Measurements from ENCODE around the gene PPIH. TPM values are rescaled to one million over a fixed set of nuclear protein-coding genes. Genes with fewer than 3 reads are reported as not detected.
"Not testable (repeated sequence)": the region's sequence is repeated elsewhere in the genome, so short reads cannot be mapped to it uniquely, and the experiment has no call there.

Gene PPIH
- polyA plus RNA-seq, 1 experiment = 36.1 TPM

DNA sequence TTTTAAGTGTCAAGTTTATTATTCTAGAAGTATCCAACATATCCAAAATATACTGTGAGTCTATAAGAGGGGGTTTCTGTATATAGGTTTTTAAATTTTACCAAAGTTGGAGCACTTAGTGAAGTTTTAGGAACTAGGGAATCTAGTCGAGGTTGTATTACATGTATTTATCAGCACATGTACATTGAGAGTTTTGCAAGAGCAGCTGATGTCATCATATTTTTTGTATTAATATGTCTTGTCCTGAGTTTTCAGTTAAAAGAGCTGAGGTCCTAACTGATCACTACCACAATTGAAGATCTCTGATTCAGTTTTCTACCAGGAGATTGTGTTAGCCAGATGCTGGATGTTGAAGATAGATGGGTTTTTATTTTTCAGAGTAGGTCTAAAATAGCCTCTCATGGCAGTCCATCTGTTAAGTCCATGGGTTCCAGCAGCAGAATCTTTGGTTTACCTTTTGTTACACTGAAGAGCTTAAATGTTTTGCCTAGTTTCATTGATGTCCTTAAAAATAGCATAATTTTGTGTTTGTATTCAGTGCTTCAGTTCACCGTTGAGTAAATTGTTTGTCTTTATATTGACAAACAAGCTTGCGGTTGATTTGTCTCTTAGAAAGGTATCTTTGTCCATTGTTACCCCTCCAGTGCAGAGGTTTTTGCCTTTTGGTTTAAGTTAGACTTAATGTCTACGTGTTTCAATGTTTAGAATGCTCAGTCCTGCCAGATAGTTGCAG is 40.0 kb downstream of the PPIH start:
- CTCF ChIA-PET = interaction anchor here (1.0 kb wide), 1 partner anchor 9 kb away, joined by 3 read pairs; no protein-coding TSS in a partner anchor
- DNase-seq (ENCODE audit: low read depth, low spot score) = no peak
- no peaks in the 10 kb centered on the region for H3K27me3 ChIP-seq (ENCODE audit: control insufficient read depth, insufficient read depth, low read length)
- H3K4me3 ChIP-seq (ENCODE audit: low read depth, low read length) = no peak overlapping the region
- POLR2A ChIA-PET = interaction anchor here (0.8 kb wide), 1 partner anchor 16 kb away, joined by 3 read pairs; the partner anchor contains the start of gene YBX1
- no peaks in the 10 kb centered on the region for H3K9me3 ChIP-seq (ENCODE audit: control insufficient read depth, insufficient read depth, low read length)
- TF ChIP-seq CTCF (IDR thresholded peaks at IDR 0.05; ENCODE audit: low read depth, low read length) = no peak
- no peak overlapping the region for H3K27ac ChIP-seq (ENCODE audit: low read depth, low read length)

DNA sequence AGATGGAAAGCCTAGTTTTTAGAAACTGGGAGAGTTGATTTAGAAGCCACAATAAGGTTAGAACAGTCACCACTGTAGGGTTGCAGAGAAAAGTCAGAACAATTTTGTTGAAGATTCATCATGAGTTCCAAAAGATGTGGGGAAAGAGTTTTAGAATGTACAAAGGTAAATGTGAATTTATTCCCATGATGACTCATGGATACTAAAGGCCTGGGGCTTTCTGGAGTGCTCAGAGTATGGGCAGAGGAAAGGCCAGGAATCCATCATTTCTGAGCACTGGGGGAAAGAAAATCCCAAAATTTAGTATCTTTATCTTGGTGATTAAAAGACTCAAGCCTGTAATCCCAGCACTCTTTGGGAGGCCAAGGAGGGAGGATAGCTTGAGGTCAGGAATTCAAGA is 41.8 kb downstream of the PPIH start:
- no peak for TF ChIP-seq CTCF (IDR thresholded peaks at IDR 0.05; ENCODE audit: low read depth, low read length)
- Histone ChIP-seq H3K27me3 (ENCODE audit: control insufficient read depth, insufficient read depth, low read length) (no peaks in the 10 kb centered on the region), H3K9me3 (ENCODE audit: control insufficient read depth, insufficient read depth, low read length) (no peaks in the 10 kb centered on the region), H3K27ac (ENCODE audit: low read depth, low read length) (no peak overlapping the region), H3K4me3 (ENCODE audit: low read depth, low read length) (no peak overlapping the region)
- DNase-seq (ENCODE audit: low read depth, low spot score) = no peak
- ChIA-PET POLR2A (no interaction called here), CTCF (interaction anchor here (1.0 kb wide), 1 partner anchor 146 kb away, joined by 4 read pairs; the partner anchor contains the start of gene ZNF691)

GRCh38 chr1:42703888-42704464 is 45.8 kb downstream of the PPIH start:
- no peak for DNase-seq (ENCODE audit: low read depth, low spot score)
- no peak overlapping the region for H3K4me3 ChIP-seq (ENCODE audit: low read depth, low read length)
- CTCF ChIA-PET = no interaction called here
- no peaks in the 10 kb centered on the region for H3K9me3 ChIP-seq (ENCODE audit: control insufficient read depth, insufficient read depth, low read length)
- POLR2A ChIA-PET = no interaction called here
- no peak for TF ChIP-seq CTCF (IDR thresholded peaks at IDR 0.05; ENCODE audit: low read depth, low read length)
- no peaks in the 10 kb centered on the region for H3K27me3 ChIP-seq (ENCODE audit: control insufficient read depth, insufficient read depth, low read length)
- no peak overlapping the region for H3K27ac ChIP-seq (ENCODE audit: low read depth, low read length)

DNA sequence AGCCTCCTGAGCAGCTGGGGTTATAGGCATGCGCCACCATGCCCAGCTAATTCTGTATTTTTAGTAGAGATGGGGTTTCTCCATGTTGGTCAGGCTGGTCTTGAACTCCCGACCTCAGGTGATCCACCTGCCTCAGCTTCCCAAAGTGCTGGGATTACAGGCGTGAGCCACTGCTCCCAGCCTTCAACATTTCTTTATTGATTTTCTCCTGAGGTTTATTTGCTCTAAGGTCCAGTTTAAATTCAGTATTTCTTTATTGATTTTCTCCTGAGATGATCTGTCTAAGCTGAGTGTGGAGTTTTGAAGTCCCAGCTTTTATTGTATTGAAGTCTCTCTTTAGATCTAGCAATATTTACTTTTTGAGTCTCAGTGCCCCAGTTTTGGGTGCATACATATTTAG is 54.6 kb downstream of the PPIH start:
- CTCF ChIA-PET; H3K27me3 ChIP-seq (ENCODE audit: control insufficient read depth, insufficient read depth, low read length); H3K4me3 ChIP-seq (ENCODE audit: low read depth, low read length); H3K27ac ChIP-seq (ENCODE audit: low read depth, low read length); DNase-seq (ENCODE audit: low read depth, low spot score); POLR2A ChIA-PET; H3K9me3 ChIP-seq (ENCODE audit: control insufficient read depth, insufficient read depth, low read length): not testable (repeated sequence)

DNA sequence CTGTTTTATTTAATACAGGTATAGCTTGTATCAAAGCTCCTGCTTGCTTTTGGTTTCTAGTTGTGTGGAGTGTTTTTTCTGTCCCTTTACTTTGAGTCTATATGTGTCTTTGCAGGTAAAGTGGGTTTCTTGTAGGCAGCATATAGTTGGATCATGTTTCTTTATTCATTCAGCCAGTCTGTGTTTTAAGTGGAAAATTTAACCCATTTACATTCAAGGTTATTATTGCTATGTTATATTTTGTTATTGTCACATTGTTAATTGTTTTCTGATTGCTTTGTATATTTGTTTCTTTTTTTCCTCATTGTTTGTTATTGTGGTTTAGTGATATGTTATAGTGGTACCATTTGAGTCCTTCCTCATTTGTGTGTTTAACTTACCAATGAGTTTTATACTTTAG is 55.1 kb downstream of the PPIH start:
- Histone ChIP-seq H3K27me3 (ENCODE audit: control insufficient read depth, insufficient read depth, low read length) (no peaks in the 10 kb centered on the region), H3K27ac (ENCODE audit: low read depth, low read length) (no peak overlapping the region), H3K9me3 (ENCODE audit: control insufficient read depth, insufficient read depth, low read length) (peaks cover 4% of the 10 kb centered on the region; the same call in 1 of the 2 replicates), H3K4me3 (ENCODE audit: low read depth, low read length) (no peak overlapping the region)
- ChIA-PET POLR2A (no interaction called here), CTCF (no interaction called here)
- no peak for DNase-seq (ENCODE audit: low read depth, low spot score)
- no peak for TF ChIP-seq CTCF (IDR thresholded peaks at IDR 0.05; ENCODE audit: low read depth, low read length)

- POLR2A ChIA-PET = interaction anchor here (0.6 to 0.7 kb wide), 2 partner anchors 9 to 29 kb away, joined by 3 to 4 read pairs; no protein-coding TSS in a partner anchor
- H3K27me3 ChIP-seq (ENCODE audit: control insufficient read depth, insufficient read depth, low read length); H3K27ac ChIP-seq (ENCODE audit: low read depth, low read length); DNase-seq (ENCODE audit: low read depth, low spot score); CTCF ChIA-PET; H3K9me3 ChIP-seq (ENCODE audit: control insufficient read depth, insufficient read depth, low read length); H3K4me3 ChIP-seq (ENCODE audit: low read depth, low read length): not testable (repeated sequence)
Observed at GRCh38 chr1:42714441-42714840, 56.2 kb downstream of the PPIH start.
